K562 (cell line): ENCODE data around the gene MYO3B. TPM values are rescaled to one million over a fixed set of nuclear protein-coding genes. Genes with fewer than 3 reads are reported as not detected.

ENCODE experiments used
- CCNT2 ChIP-seq: IDR thresholded peaks from 2 replicates; pipeline ENCODE4 v1.6.1; 2011; ENCODE audit warnings: borderline replicate concordance, low read depth, mild to moderate bottlenecking, moderate library complexity, mixed read lengths, low read length; ENCODE audit not compliant: insufficient read length; ENCODE audit errors: extremely low read depth
- DPF2 ChIP-seq: fragments of 450-650 bp; IDR thresholded peaks from 2 replicates; pipeline ENCODE4 v1.6.1; 2016
- GABPB2 ChIP-seq: fragments of 250-450 bp; sonication (Bioruptor Pico); conservative IDR thresholded peaks from 2 replicates; pipeline ENCODE4 v1.5.1; 2021; ENCODE audit warnings: mild to moderate bottlenecking
- KLF6 ChIP-seq: fragments of 250-450 bp; sonication (Bioruptor Pico); IDR thresholded peaks from 2 replicates; pipeline ENCODE4 v1.4.0; 2020; ENCODE audit warnings: mild to moderate bottlenecking, moderate library complexity, borderline replicate concordance
- MECOM ChIP-seq: fragments of 250-450 bp; sonication (Bioruptor Pico); IDR thresholded peaks from 2 replicates; pipeline ENCODE4 v1.8.0; 2022; ENCODE audit warnings: inconsistent platforms
- NCOR1 ChIP-seq: fragments of 450-650 bp; IDR thresholded peaks from 2 replicates; pipeline ENCODE4 v1.6.1; 2016; ENCODE audit warnings: mild to moderate bottlenecking, moderate library complexity
- NR2C1 ChIP-seq, 2 experiments: fragments of 450-650 bp; IDR thresholded peaks; 2 replicates each; pipeline ENCODE4 v1.6.1; 2017; ENCODE audit warnings: mild to moderate bottlenecking in 2 of 2, antibody characterized with exemption in 1 of 2, inconsistent platforms in 1 of 2, missing compliant biosample characterization in 1 of 2, missing genetic modification characterization in 1 of 2
- PRPF4 ChIP-seq: fragments of 200-400 bp; formaldehyde crosslinking; IDR thresholded peaks from one replicate; pipeline ENCODE4 v1.6.1; 2017; ENCODE audit warnings: low read length, low read depth, mild to moderate bottlenecking; ENCODE audit not compliant: insufficient read depth, poor library complexity, severe bottlenecking
- RHOXF2B ChIP-seq: fragments of 250-450 bp; sonication (Bioruptor Pico); conservative IDR thresholded peaks from 2 replicates; pipeline ENCODE4 v1.5.1; 2021
- SMAD3 ChIP-seq: fragments of 450-650 bp; formaldehyde crosslinking; conservative IDR thresholded peaks from 2 replicates; pipeline ENCODE4 v1.4.0; 2020; ENCODE audit warnings: mild to moderate bottlenecking
- SREBF1 ChIP-seq: fragments of 150-350 bp; IDR thresholded peaks from 2 replicates; pipeline ENCODE4 v1.6.1; 2014; ENCODE audit warnings: antibody characterized with exemption, low read depth, low read length, borderline replicate concordance
- SRF ChIP-seq, 2 experiments: fragments of 250-450, 450-650 bp in 1 of 2; sonication (Bioruptor Pico) in 1 of 2; sonication (generic) in 1 of 2; formaldehyde crosslinking; IDR thresholded peaks; 2 replicates each; pipeline versions ENCODE4 v1.5.0 to v1.5.1; 2020 to 2022; ENCODE audit warnings: mild to moderate bottlenecking in 1 of 2, missing genetic modification reagents in 1 of 2
- ZNF695 ChIP-seq: fragments of 450-650 bp; formaldehyde crosslinking; IDR thresholded peaks from 2 replicates; pipeline ENCODE4 v1.4.0; 2020; ENCODE audit warnings: mild to moderate bottlenecking, moderate library complexity
- ZNF75A ChIP-seq: fragments of 450-650 bp; formaldehyde crosslinking; IDR thresholded peaks from 2 replicates; pipeline ENCODE4 v1.4.0; 2020; ENCODE audit warnings: mild to moderate bottlenecking
- polyA plus RNA-seq, 8 experiments: library from polyadenylated mRNA; depleted of rRNA in 4 of 8; stranded (reverse) in 5 of 8; unstranded in 3 of 8; fragments of >200 nt; fragmentation: Nextera tagmentation in 2 of 8; fragmentation: Illumina TruSeq in 1 of 8; extraction: Ambion mirVana in 2 of 8; extraction: Trizol in 1 of 8; gene quantifications; 2 replicates each; pipeline versions ENCODE4 v1.2.1 to v1.2.3, GENCODE V29; 2011 to 2014; ENCODE audit warnings: inconsistent platforms in 1 of 8, missing spikeins in 1 of 8
- total RNA-seq, 7 experiments: library from RNA; depleted of rRNA in 6 of 7; stranded (reverse); fragments of >200 nt in 6 of 7; fragmentation: Illumina TruSeq in 2 of 7; extraction: Trizol in 2 of 7; gene quantifications; 2 replicates each; pipeline versions ENCODE4 v1.2.1 to v1.2.3, GENCODE V29; 2011 to 2021; ENCODE audit warnings: low replicate concordance in 1 of 7
- TF ChIP-seq, protein P1 (sequence below), 2 experiments: fragments of 450-650 bp; conservative IDR thresholded peaks; 2 replicates each; pipeline ENCODE4 v1.6.1; 2017; ENCODE audit warnings: mild to moderate bottlenecking in 2 of 2, moderate library complexity in 2 of 2
- TF ChIP-seq, protein P2 (sequence below): fragments of 450-650 bp; IDR thresholded peaks from 2 replicates; pipeline ENCODE4 v1.6.1; 2016; ENCODE audit warnings: mild to moderate bottlenecking
- TF ChIP-seq, protein P3 (sequence below): fragments of 200-800 bp; sonication (Bioruptor generic); IDR thresholded peaks from 2 replicates; pipeline ENCODE4 v1.6.1; 2017; ENCODE audit warnings: missing genetic modification characterization, missing compliant biosample characterization
- TF ChIP-seq, protein P4 (sequence below): fragments of 450-650 bp; IDR thresholded peaks from 2 replicates; pipeline ENCODE4 v1.6.1; 2016; ENCODE audit warnings: borderline replicate concordance

The MYO3B gene
- total and polyA plus RNA-seq, 9 of the 15 experiments (the other 6 are each of a cell fraction or from before 2014, with no cell fraction given), result 2.7 to 6.5 (median 3.6) TPM

DNA sequence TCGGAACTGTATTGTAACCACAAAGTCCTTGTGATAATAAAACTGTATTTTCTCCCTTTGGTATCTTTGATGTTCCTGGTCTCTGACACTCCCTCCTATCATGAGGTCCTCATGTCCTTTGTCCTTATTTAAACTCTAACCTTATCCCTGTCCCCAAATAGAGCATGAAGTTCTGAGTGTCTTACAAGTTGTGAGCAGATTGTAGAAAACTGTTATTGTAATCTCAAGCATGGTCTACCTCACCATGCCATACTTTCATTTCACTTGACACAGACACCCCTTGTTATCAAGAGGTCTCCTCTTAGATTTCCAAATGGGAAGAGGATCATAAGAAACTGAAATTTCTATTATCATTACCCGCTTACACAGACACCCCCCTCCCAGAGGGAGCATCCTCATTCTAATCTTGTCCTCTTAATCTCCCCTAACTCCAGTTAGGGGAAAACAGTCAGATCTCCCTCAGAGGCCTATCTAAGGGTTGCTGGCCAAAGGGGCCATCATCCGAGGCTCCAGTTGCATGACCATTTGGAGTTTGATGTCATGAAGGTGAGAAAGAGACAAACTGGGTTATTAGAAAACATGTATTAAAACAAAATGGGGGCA lies 29.0 kb downstream of the MYO3B start (continued):
- TF ChIP-seq, protein P1, sequence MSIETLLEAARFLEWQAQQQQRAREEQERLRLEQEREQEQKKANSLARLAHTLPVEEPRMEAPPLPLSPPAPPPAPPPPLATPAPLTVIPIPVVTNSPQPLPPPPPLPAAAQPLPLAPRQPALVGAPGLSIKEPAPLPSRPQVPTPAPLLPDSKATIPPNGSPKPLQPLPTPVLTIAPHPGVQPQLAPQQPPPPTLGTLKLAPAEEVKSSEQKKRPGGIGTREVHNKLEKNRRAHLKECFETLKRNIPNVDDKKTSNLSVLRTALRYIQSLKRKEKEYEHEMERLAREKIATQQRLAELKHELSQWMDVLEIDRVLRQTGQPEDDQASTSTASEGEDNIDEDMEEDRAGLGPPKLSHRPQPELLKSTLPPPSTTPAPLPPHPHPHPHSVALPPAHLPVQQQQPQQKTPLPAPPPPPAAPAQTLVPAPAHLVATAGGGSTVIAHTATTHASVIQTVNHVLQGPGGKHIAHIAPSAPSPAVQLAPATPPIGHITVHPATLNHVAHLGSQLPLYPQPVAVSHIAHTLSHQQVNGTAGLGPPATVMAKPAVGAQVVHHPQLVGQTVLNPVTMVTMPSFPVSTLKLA (conservative IDR thresholded peaks at IDR 0.05), result peak in 1 of 2 experiments; percentile 67; a peak in 2 of 4 replicates
- TF ChIP-seq, protein P2, sequence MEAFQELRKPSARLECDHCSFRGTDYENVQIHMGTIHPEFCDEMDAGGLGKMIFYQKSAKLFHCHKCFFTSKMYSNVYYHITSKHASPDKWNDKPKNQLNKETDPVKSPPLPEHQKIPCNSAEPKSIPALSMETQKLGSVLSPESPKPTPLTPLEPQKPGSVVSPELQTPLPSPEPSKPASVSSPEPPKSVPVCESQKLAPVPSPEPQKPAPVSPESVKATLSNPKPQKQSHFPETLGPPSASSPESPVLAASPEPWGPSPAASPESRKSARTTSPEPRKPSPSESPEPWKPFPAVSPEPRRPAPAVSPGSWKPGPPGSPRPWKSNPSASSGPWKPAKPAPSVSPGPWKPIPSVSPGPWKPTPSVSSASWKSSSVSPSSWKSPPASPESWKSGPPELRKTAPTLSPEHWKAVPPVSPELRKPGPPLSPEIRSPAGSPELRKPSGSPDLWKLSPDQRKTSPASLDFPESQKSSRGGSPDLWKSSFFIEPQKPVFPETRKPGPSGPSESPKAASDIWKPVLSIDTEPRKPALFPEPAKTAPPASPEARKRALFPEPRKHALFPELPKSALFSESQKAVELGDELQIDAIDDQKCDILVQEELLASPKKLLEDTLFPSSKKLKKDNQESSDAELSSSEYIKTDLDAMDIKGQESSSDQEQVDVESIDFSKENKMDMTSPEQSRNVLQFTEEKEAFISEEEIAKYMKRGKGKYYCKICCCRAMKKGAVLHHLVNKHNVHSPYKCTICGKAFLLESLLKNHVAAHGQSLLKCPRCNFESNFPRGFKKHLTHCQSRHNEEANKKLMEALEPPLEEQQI, result peak; percentile 82; the same call in 1 of the 2 replicates
- TF ChIP-seq ZNF75A (CRISPR knock-in tag), result 0 out of 2 replicates have a peak, but pooled peaks have one; percentile 20
- TF ChIP-seq RHOXF2B (CRISPR knock-in tag), result no peak
- TF ChIP-seq, protein P3, sequence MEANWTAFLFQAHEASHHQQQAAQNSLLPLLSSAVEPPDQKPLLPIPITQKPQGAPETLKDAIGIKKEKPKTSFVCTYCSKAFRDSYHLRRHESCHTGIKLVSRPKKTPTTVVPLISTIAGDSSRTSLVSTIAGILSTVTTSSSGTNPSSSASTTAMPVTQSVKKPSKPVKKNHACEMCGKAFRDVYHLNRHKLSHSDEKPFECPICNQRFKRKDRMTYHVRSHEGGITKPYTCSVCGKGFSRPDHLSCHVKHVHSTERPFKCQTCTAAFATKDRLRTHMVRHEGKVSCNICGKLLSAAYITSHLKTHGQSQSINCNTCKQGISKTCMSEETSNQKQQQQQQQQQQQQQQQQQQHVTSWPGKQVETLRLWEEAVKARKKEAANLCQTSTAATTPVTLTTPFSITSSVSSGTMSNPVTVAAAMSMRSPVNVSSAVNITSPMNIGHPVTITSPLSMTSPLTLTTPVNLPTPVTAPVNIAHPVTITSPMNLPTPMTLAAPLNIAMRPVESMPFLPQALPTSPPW, result peak; percentile 73
- TF ChIP-seq NR2C1 (IDR thresholded peaks at IDR 0.05), result peak; percentile 51; the same call in 1 of the 2 replicates
- peak; percentile 74 for TF ChIP-seq NR2C1 (tag; IDR thresholded peaks at IDR 0.05)
- TF ChIP-seq SREBF1, result no peak
- TF ChIP-seq PRPF4, result no peak
- TF ChIP-seq NCOR1, result peak; percentile 92
- peak; percentile 31 for TF ChIP-seq CCNT2
- TF ChIP-seq, protein P4, sequence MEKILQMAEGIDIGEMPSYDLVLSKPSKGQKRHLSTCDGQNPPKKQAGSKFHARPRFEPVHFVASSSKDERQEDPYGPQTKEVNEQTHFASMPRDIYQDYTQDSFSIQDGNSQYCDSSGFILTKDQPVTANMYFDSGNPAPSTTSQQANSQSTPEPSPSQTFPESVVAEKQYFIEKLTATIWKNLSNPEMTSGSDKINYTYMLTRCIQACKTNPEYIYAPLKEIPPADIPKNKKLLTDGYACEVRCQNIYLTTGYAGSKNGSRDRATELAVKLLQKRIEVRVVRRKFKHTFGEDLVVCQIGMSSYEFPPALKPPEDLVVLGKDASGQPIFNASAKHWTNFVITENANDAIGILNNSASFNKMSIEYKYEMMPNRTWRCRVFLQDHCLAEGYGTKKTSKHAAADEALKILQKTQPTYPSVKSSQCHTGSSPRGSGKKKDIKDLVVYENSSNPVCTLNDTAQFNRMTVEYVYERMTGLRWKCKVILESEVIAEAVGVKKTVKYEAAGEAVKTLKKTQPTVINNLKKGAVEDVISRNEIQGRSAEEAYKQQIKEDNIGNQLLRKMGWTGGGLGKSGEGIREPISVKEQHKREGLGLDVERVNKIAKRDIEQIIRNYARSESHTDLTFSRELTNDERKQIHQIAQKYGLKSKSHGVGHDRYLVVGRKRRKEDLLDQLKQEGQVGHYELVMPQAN, result no peak
- no peak for TF ChIP-seq SRF (CRISPR knock-in tag; IDR thresholded peaks at IDR 0.05)
- TF ChIP-seq DPF2, result peak; percentile 80
- no peak for TF ChIP-seq GABPB2
- TF ChIP-seq MECOM (CRISPR knock-in tag), result peak; percentile 96
- TF ChIP-seq SMAD3 (CRISPR knock-in tag), result no peak
- no peak for TF ChIP-seq ZNF695 (CRISPR knock-in tag)
- TF ChIP-seq KLF6, result no peak
